ENCODE measurements around the gene MOB3A. TPM values are rescaled to one million over a fixed set of nuclear protein-coding genes. Genes with fewer than 3 reads are reported as not detected.

Gene MOB3A
- total and polyA plus RNA-seq, 2 of the 13 experiments (the other 11 are each of a cell fraction or from before 2014, with no cell fraction given), result 3.5 to 17.8 TPM

GRCh38 chr19:2061495-2062388 is 34.4 kb downstream of the MOB3A start (continued):
- TF ChIP-seq PRMT3 (CRISPR knock-in tag; IDR thresholded peaks at IDR 0.05; ENCODE audit: borderline replicate concordance, low read depth) (no peak), GZF1 (CRISPR knock-in tag; IDR thresholded peaks at IDR 0.05) (peak; percentile 19; the same call in 1 of the 2 replicates), NONO (IDR thresholded peaks at IDR 0.05) (no peak), NONO (CRISPR knock-in tag; conservative IDR thresholded peaks at IDR 0.05) (no peak; the same call in 1 of the 2 replicates), ZNF3 (CRISPR knock-in tag; IDR thresholded peaks at IDR 0.05) (no peak), ZNF251 (CRISPR knock-in tag; IDR thresholded peaks at IDR 0.05) (no peak), CSRNP1 (CRISPR knock-in tag; IDR thresholded peaks at IDR 0.05) (no peak), ZNF256 (CRISPR knock-in tag; conservative IDR thresholded peaks at IDR 0.05) (no peak), REPIN1 (CRISPR knock-in tag; IDR thresholded peaks at IDR 0.05; ENCODE audit: borderline replicate concordance, low read depth) (peak; percentile 67; the same call in 1 of the 2 replicates), ZNF503 (CRISPR knock-in tag; IDR thresholded peaks at IDR 0.05) (peak; percentile 47; the same call in 1 of the 2 replicates), POGZ (CRISPR knock-in tag; IDR thresholded peaks at IDR 0.05) (peak; percentile 29; the same call in 1 of the 2 replicates), ETV5 (CRISPR knock-in tag; IDR thresholded peaks at IDR 0.05; ENCODE audit: borderline replicate concordance) (no peak; the same call in 1 of the 2 replicates), ONECUT2 (CRISPR knock-in tag; IDR thresholded peaks at IDR 0.05) (no peak), DNMT1 (CRISPR knock-in tag; IDR thresholded peaks at IDR 0.05) (no peak), SSRP1 (CRISPR knock-in tag; IDR thresholded peaks at IDR 0.05) (no peak), ZHX1 (CRISPR knock-in tag; IDR thresholded peaks at IDR 0.05; ENCODE audit: low read depth) (0 out of 2 replicates have a peak, but pooled peaks have one; percentile 14), ZNF670 (CRISPR knock-in tag; IDR thresholded peaks at IDR 0.05; ENCODE audit: borderline replicate concordance) (peak; percentile 43; the same call in 1 of the 2 replicates), DBP (CRISPR knock-in tag; IDR thresholded peaks at IDR 0.05; ENCODE audit: not compliant biosample characterization) (no peak), TEF (CRISPR knock-in tag; IDR thresholded peaks at IDR 0.05) (no peak), NR2C2 (CRISPR knock-in tag; IDR thresholded peaks at IDR 0.05; ENCODE audit: borderline replicate concordance) (peak; percentile 76; the same call in 1 of the 2 replicates)

All from HepG2 (cell line).